SK-N-SH treated with all-trans-retinoic acid at 6 μM for 48 hours (cell line): Measurements from ENCODE around the gene EVA1C.

ENCODE experiments used
- ATAC-seq: fragments of 200-7000 bp; cut with Tn5 transposase; 3 replicates; pipeline ENCODE4 v1.9.1; 2020; ENCODE audit warnings: mild to moderate bottlenecking, moderate library complexity
- ARNTL ChIP-seq: fragments of 450-650 bp; formaldehyde crosslinking; IDR thresholded peaks from 2 replicates; pipeline ENCODE4 v1.5.0; 2020; ENCODE audit warnings: low read depth, mild to moderate bottlenecking, moderate library complexity, borderline replicate concordance
- BACH2 ChIP-seq: fragments of 250-450 bp; sonication (Bioruptor Pico); IDR thresholded peaks from 2 replicates; pipeline ENCODE4 v1.9.0; 2021; ENCODE audit warnings: mild to moderate bottlenecking, borderline replicate concordance
- CSDC2 ChIP-seq: fragments of 250-450 bp; sonication (Bioruptor Pico); IDR thresholded peaks from 2 replicates; pipeline ENCODE4 v1.5.0; 2020; ENCODE audit warnings: mild to moderate bottlenecking, moderate library complexity
- CSRNP3 ChIP-seq: fragments of 250-450 bp; sonication (Bioruptor Pico); IDR thresholded peaks from 2 replicates; pipeline ENCODE4 v1.5.1; 2021; ENCODE audit warnings: mild to moderate bottlenecking, moderate library complexity
- ESRRG ChIP-seq: fragments of 250-450 bp; sonication (Bioruptor Pico); IDR thresholded peaks from 2 replicates; pipeline ENCODE4 v1.6.1; 2021; ENCODE audit warnings: mild to moderate bottlenecking
- ISL1 ChIP-seq: fragments of 250-450 bp; sonication (Bioruptor Pico); IDR thresholded peaks from 2 replicates; pipeline ENCODE4 v2.1.2; 2022; ENCODE audit warnings: mild to moderate bottlenecking, moderate library complexity
- OSR1 ChIP-seq: fragments of 250-450 bp; sonication (Bioruptor Pico); IDR thresholded peaks from 2 replicates; pipeline ENCODE4 v1.8.0; 2022; ENCODE audit warnings: moderate library complexity, mild to moderate bottlenecking, inconsistent platforms
- PATZ1 ChIP-seq: fragments of 250-450 bp; sonication (Bioruptor Pico); IDR thresholded peaks from 2 replicates; pipeline ENCODE4 v1.8.0; 2020; ENCODE audit warnings: mild to moderate bottlenecking, moderate library complexity, borderline replicate concordance
- POU6F1 ChIP-seq: fragments of 250-450 bp; sonication (Bioruptor Pico); IDR thresholded peaks from 2 replicates; pipeline ENCODE4 v1.8.0; 2021; ENCODE audit warnings: low read depth, mild to moderate bottlenecking, moderate library complexity, borderline replicate concordance
- PPARA ChIP-seq: fragments of 250-450 bp; sonication (Bioruptor Pico); IDR thresholded peaks from 2 replicates; pipeline ENCODE4 v1.5.0; 2020; ENCODE audit warnings: mild to moderate bottlenecking, borderline replicate concordance
- RARB ChIP-seq: fragments of 250-450 bp; sonication (Bioruptor Pico); IDR thresholded peaks from 2 replicates; pipeline ENCODE4 v1.8.0; 2021; ENCODE audit warnings: mild to moderate bottlenecking, moderate library complexity
- SNAI2 ChIP-seq: fragments of 250-450 bp; sonication (Bioruptor Pico); IDR thresholded peaks from 2 replicates; pipeline ENCODE4 v1.5.0; 2020; ENCODE audit warnings: mild to moderate bottlenecking, moderate library complexity
- TCF4 ChIP-seq: fragments of 250-450 bp; sonication (Bioruptor Pico); IDR thresholded peaks from 2 replicates; pipeline ENCODE4 v1.8.0; 2021; ENCODE audit warnings: mild to moderate bottlenecking, moderate library complexity, borderline replicate concordance
- TOX ChIP-seq: fragments of 250-450 bp; sonication (Bioruptor Pico); IDR thresholded peaks from 2 replicates; pipeline ENCODE4 v1.8.0; 2021; ENCODE audit warnings: mild to moderate bottlenecking, moderate library complexity, borderline replicate concordance
- TSHZ2 ChIP-seq: fragments of 250-450 bp; sonication (Bioruptor Pico); IDR thresholded peaks from 2 replicates; pipeline ENCODE4 v1.5.0; 2020; ENCODE audit warnings: mild to moderate bottlenecking, moderate library complexity
- ZC3H10 ChIP-seq: fragments of 250-450 bp; sonication (Bioruptor Pico); IDR thresholded peaks from 2 replicates; pipeline ENCODE4 v1.5.1; 2021; ENCODE audit warnings: mild to moderate bottlenecking, moderate library complexity
- ZFP3 ChIP-seq: fragments of 250-450 bp; sonication (Bioruptor Pico); IDR thresholded peaks from 2 replicates; pipeline ENCODE4 v1.5.0; 2020; ENCODE audit warnings: mild to moderate bottlenecking, moderate library complexity
- ZFP30 ChIP-seq: fragments of 450-650 bp; formaldehyde crosslinking; IDR thresholded peaks from 2 replicates; pipeline ENCODE4 v1.5.0; 2022; ENCODE audit warnings: mild to moderate bottlenecking, moderate library complexity
- ZNF70 ChIP-seq: fragments of 450-650 bp; formaldehyde crosslinking; IDR thresholded peaks from 2 replicates; pipeline ENCODE4 v1.5.0; 2020; ENCODE audit warnings: mild to moderate bottlenecking, moderate library complexity
- ZNF8 ChIP-seq: fragments of 450-650 bp; formaldehyde crosslinking; IDR thresholded peaks from 2 replicates; pipeline ENCODE4 v1.5.0; 2020; ENCODE audit warnings: mild to moderate bottlenecking, moderate library complexity

The EVA1C gene

GRCh38 chr21:32424191-32424535 lies 11.7 kb downstream of the EVA1C start:
- TF ChIP-seq CSRNP3 (CRISPR knock-in tag) (no peak), TCF4 (no peak), TOX (CRISPR knock-in tag) (no peak), ZNF8 (no peak), PATZ1 (CRISPR knock-in tag) (no peak), OSR1 (CRISPR knock-in tag) (no peak)
- no peak for ATAC-seq

GRCh38 chr21:32424674-32425073 lies 12.2 kb downstream of the EVA1C start:
- TF ChIP-seq ZNF8 (no peak), ZFP30 (CRISPR knock-in tag) (no peak), PPARA (CRISPR knock-in tag) (no peak)
- ATAC-seq, result no peak

- TF ChIP-seq CSRNP3 (CRISPR knock-in tag) (no peak), POU6F1 (CRISPR knock-in tag) (no peak), CSDC2 (CRISPR knock-in tag) (no peak)
- 0 out of 3 replicates have a peak, but pooled peaks have one; percentile 22 for ATAC-seq
These were observed 13.1 kb downstream of the EVA1C start for GRCh38 chr21:32425628-32426027.

DNA sequence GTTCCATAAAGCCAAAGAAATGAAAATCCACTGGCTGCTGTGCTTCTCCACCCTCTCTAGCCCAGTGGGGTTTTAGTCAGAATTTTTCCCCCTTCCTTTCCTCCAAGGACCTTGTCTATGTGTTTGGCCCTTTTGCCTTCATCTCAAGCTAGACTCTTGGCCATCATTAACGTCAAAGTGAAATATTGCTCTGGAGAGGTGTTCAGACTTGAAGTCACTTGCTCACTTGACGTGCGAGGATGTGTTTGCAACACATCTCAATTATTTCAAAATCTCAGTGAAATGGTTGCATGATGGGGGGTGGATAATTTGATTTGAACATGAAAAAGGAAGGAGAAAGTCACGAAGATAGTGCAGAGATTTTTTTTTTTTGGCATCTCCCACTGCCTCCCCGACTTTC lies 13.6 kb downstream of the EVA1C start:
- no peak for ATAC-seq
- no peak for TF ChIP-seq ZC3H10 (CRISPR knock-in tag)
- no peak for TF ChIP-seq ESRRG (CRISPR knock-in tag)
- TF ChIP-seq TOX (CRISPR knock-in tag), result no peak
- TF ChIP-seq SNAI2 (CRISPR knock-in tag), result no peak
- TF ChIP-seq TSHZ2 (CRISPR knock-in tag), result no peak
- TF ChIP-seq ISL1 (CRISPR knock-in tag), result no peak
- no peak for TF ChIP-seq ZFP3 (CRISPR knock-in tag)
- TF ChIP-seq ZNF70, result no peak

- TF ChIP-seq PATZ1 (CRISPR knock-in tag) (no peak), POU6F1 (CRISPR knock-in tag) (no peak), ZC3H10 (CRISPR knock-in tag) (no peak), ZNF70 (no peak), CSDC2 (CRISPR knock-in tag) (no peak), ZFP30 (CRISPR knock-in tag) (no peak), ZNF8 (no peak), RARB (CRISPR knock-in tag) (no peak), PPARA (CRISPR knock-in tag) (no peak), ZFP3 (CRISPR knock-in tag) (no peak), ESRRG (CRISPR knock-in tag) (no peak), ARNTL (CRISPR knock-in tag) (no peak), BACH2 (CRISPR knock-in tag) (no peak)
- ATAC-seq, result peak; percentile 68
These were observed 14.1 kb downstream of the EVA1C start for GRCh38 chr21:32426592-32427051.
